DLD1 (cell line): Measurements from ENCODE around the gene CNDP2.

Experiments
- in situ Hi-C: cut with HindIII; loops from 2 replicates; pipeline ENCODE4 v1.10.0; 2017; ENCODE audit warnings: low sequenced_read_pairs

CNDP2 gene

GRCh38 chr18:74468547-74469061 lies 27.6 kb upstream of the CNDP2 start:
- in situ Hi-C loops, result loop anchor here (10.0 kb wide), 1 partner anchor 124 kb away; no protein-coding TSS in a partner anchor

- in situ Hi-C loops, result no loop called here
Measured at GRCh38 chr18:74472312-74472711, 23.9 kb upstream of the CNDP2 start.

- in situ Hi-C loops, result no loop called here
Measured at GRCh38 chr18:74473976-74474640, 22.1 kb upstream of the CNDP2 start.

- in situ Hi-C loops, result no loop called here
Measured at GRCh38 chr18:74476140-74476539, 20.0 kb upstream of the CNDP2 start.

GRCh38 chr18:74477771-74478170 lies 18.4 kb upstream of the CNDP2 start:
- in situ Hi-C loops, result no loop called here

- in situ Hi-C loops, result no loop called here
Measured at GRCh38 chr18:74478316-74478715, 17.8 kb upstream of the CNDP2 start.

GRCh38 chr18:74478880-74479279 lies 17.3 kb upstream of the CNDP2 start:
- in situ Hi-C loops, result no loop called here

GRCh38 chr18:74479486-74480148 lies 16.5 kb upstream of the CNDP2 start:
- in situ Hi-C loops, result no loop called here

GRCh38 chr18:74480149-74480651 lies 16.0 kb upstream of the CNDP2 start:
- in situ Hi-C loops, result no loop called here

- in situ Hi-C loops, result no loop called here
Measured at GRCh38 chr18:74482697-74483096, 13.5 kb upstream of the CNDP2 start.

GRCh38 chr18:74486119-74486849 lies 9.9 kb upstream of the CNDP2 start:
- in situ Hi-C loops, result no loop called here

- in situ Hi-C loops, result no loop called here
Measured at GRCh38 chr18:74488354-74488753, 7.8 kb upstream of the CNDP2 start.

- in situ Hi-C loops, result no loop called here
Measured at GRCh38 chr18:74488864-74489263, 7.3 kb upstream of the CNDP2 start.

GRCh38 chr18:74489676-74490075 lies 6.5 kb upstream of the CNDP2 start:
- in situ Hi-C loops, result no loop called here

GRCh38 chr18:74492259-74492658 lies 3.9 kb upstream of the CNDP2 start:
- in situ Hi-C loops, result no loop called here

- in situ Hi-C loops, result no loop called here
Measured at GRCh38 chr18:74493689-74494088, 2.5 kb upstream of the CNDP2 start.

GRCh38 chr18:74494514-74494913 lies 1.6 kb upstream of the CNDP2 start:
- in situ Hi-C loops, result no loop called here

- in situ Hi-C loops, result no loop called here
Measured at GRCh38 chr18:74496508-74497323, 553 bp downstream of the CNDP2 start.

GRCh38 chr18:74497324-74497676 lies 1.1 kb downstream of the CNDP2 start:
- in situ Hi-C loops, result no loop called here

- in situ Hi-C loops, result no loop called here
Measured at GRCh38 chr18:74497778-74498177, 1.6 kb downstream of the CNDP2 start.
